Neural crest cell (in vitro differentiated cells): ENCODE measurements around the gene RGS7. TPM values are rescaled to one million over a fixed set of nuclear protein-coding genes. Genes with fewer than 3 reads are reported as not detected.
"Not testable (repeated sequence)": the region's sequence is repeated elsewhere in the genome, so short reads cannot be mapped to it uniquely, and the experiment has no call there.

Experiments
- DNase-seq: peaks from one replicate; pipeline ENCODE4 v3.0.0; 2021; ENCODE audit warnings: low read depth, mixed read lengths, low spot score
- H3K27ac Mint-ChIP-seq: one replicate; pipeline ENCODE4 v1.8.0; 2021; ENCODE audit warnings: mild to moderate bottlenecking, mixed read lengths; ENCODE audit not compliant: unreplicated experiment
- H3K27me3 Mint-ChIP-seq: 2 replicates; pipeline ENCODE4 v1.8.0; 2021; ENCODE audit warnings: low read depth, mild to moderate bottlenecking, mixed read lengths
- H3K36me3 Mint-ChIP-seq: 2 replicates; pipeline ENCODE4 v1.8.0; 2021; ENCODE audit warnings: low read depth, mild to moderate bottlenecking, mixed read lengths
- H3K4me1 Mint-ChIP-seq: 2 replicates; pipeline ENCODE4 v1.8.0; 2021; ENCODE audit warnings: mixed read lengths
- H3K4me3 Mint-ChIP-seq: one replicate; pipeline ENCODE4 v1.8.0; 2021; ENCODE audit warnings: mild to moderate bottlenecking, mixed read lengths
- H3K9me3 Mint-ChIP-seq: 2 replicates; pipeline ENCODE4 v1.8.0; 2021; ENCODE audit warnings: mixed read lengths
- total RNA-seq: library from RNA; stranded (reverse); gene quantifications from 2 replicates; pipeline ENCODE4 v1.2.1, GENCODE V29; 2021
- TF ChIP-seq, protein P1 (sequence below): fragments of 200-600 bp; sonication (generic); conservative IDR thresholded peaks from 2 replicates; pipeline ENCODE4 v1.5.0; 2021; ENCODE audit warnings: antibody characterized with exemption, mild to moderate bottlenecking

The RGS7 gene
- total RNA-seq, 1 donor from 2014 or later, result 0.65 TPM

DNA sequence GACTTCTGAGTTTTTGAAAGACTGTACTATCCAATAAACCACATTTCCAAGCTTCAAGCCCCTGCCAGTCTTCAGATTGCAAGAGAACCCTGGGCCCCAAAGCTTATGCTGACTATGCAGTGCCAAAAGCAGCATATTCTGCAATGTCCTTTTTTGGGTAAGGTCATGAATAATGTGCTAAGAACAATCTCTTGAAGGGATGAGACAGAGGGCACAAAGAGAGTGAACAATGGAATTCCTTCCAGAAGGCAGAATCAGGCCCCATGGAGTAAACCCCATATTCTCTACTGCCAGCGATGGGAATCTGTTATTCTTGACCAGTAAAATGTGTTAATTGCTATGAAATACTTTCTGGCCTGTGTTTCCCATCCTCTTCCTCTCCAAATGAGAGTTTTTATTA, 190.4 kb downstream of the RGS7 start:
- peaks cover 6% of the 10 kb centered on the region for H3K9me3 Mint-ChIP-seq
- DNase-seq, result no peak
- TF ChIP-seq, protein P1, sequence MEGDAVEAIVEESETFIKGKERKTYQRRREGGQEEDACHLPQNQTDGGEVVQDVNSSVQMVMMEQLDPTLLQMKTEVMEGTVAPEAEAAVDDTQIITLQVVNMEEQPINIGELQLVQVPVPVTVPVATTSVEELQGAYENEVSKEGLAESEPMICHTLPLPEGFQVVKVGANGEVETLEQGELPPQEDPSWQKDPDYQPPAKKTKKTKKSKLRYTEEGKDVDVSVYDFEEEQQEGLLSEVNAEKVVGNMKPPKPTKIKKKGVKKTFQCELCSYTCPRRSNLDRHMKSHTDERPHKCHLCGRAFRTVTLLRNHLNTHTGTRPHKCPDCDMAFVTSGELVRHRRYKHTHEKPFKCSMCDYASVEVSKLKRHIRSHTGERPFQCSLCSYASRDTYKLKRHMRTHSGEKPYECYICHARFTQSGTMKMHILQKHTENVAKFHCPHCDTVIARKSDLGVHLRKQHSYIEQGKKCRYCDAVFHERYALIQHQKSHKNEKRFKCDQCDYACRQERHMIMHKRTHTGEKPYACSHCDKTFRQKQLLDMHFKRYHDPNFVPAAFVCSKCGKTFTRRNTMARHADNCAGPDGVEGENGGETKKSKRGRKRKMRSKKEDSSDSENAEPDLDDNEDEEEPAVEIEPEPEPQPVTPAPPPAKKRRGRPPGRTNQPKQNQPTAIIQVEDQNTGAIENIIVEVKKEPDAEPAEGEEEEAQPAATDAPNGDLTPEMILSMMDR, result no peak
- H3K27ac Mint-ChIP-seq, result no peak overlapping the region
- H3K4me3 Mint-ChIP-seq, result no peak overlapping the region
- H3K36me3 Mint-ChIP-seq, result no peaks in the 10 kb centered on the region
- H3K27me3 Mint-ChIP-seq, result no peaks in the 10 kb centered on the region
- H3K4me1 Mint-ChIP-seq, result peaks cover 5% of the 10 kb centered on the region

DNA sequence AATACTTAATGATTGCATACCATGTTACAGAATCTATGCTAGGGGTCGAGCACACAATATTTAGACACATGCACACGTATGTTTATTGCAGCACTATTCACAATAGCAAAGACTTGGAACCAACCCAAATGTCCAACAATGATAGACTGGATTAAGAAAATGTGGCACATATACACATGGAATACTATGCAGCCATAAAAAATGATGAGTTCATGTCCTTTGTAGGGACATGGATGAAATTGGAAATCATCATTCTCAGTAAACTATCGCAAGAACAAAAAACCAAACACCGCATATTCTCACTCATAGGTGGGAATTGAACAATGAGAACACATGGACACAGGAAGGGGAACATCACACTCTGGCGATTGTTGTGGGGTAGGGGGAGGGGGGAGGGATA, 191.7 kb downstream of the RGS7 start:
- H3K9me3 Mint-ChIP-seq, H3K27me3 Mint-ChIP-seq, H3K36me3 Mint-ChIP-seq, H3K4me1 Mint-ChIP-seq, DNase-seq, H3K27ac Mint-ChIP-seq, H3K4me3 Mint-ChIP-seq: not testable (repeated sequence)

- Mint-ChIP-seq H3K9me3 (peaks cover 6% of the 10 kb centered on the region), H3K4me1 (peaks cover 4% of the 10 kb centered on the region), H3K36me3 (no peaks in the 10 kb centered on the region), H3K4me3 (no peak overlapping the region), H3K27ac (no peak overlapping the region), H3K27me3 (no peaks in the 10 kb centered on the region)
- TF ChIP-seq, protein P1, result no peak
- DNase-seq, result no peak
Measured at GRCh38 chr1:241163363-241163762, 193.6 kb downstream of the RGS7 start.

GRCh38 chr1:241161188-241161689, 195.8 kb downstream of the RGS7 start:
- Mint-ChIP-seq H3K4me1 (peaks cover 6% of the 10 kb centered on the region), H3K27me3 (no peaks in the 10 kb centered on the region), H3K9me3 (peaks cover 3% of the 10 kb centered on the region), H3K4me3 (no peak overlapping the region), H3K27ac (no peak overlapping the region), H3K36me3 (no peaks in the 10 kb centered on the region)
- TF ChIP-seq, protein P1, result no peak
- no peak for DNase-seq

- Mint-ChIP-seq H3K4me3 (no peak overlapping the region), H3K27ac (no peak overlapping the region), H3K4me1 (peaks cover 8% of the 10 kb centered on the region), H3K27me3 (no peaks in the 10 kb centered on the region), H3K9me3 (no peaks in the 10 kb centered on the region), H3K36me3 (no peaks in the 10 kb centered on the region)
- no peak for DNase-seq
- TF ChIP-seq, protein P1, result no peak
Measured at GRCh38 chr1:241157435-241157834, 199.6 kb downstream of the RGS7 start.

- Mint-ChIP-seq H3K27ac (no peak overlapping the region), H3K27me3 (no peaks in the 10 kb centered on the region), H3K4me3 (no peak overlapping the region), H3K9me3 (no peaks in the 10 kb centered on the region), H3K36me3 (no peaks in the 10 kb centered on the region), H3K4me1 (peaks cover 8% of the 10 kb centered on the region)
- no peak for DNase-seq
- TF ChIP-seq, protein P1, result no peak
Measured at GRCh38 chr1:241156231-241156965, 200.6 kb downstream of the RGS7 start.
